OCI-LY1 (cell line): ENCODE measurements around the gene LIMCH1.

Source experiments
- H2AFZ ChIP-seq: fragments of 200-600 bp; sonication (generic), shearing (Covaris generic); 2 replicates; pipeline ENCODE4 v1.6.0; 2014; ENCODE audit warnings: antibody characterized with exemption, mild to moderate bottlenecking, low read length
- H3F3A ChIP-seq: fragments of 200-600 bp; sonication (generic), shearing (Covaris generic); 2 replicates; pipeline ENCODE4 v1.6.0; 2014; ENCODE audit warnings: mild to moderate bottlenecking, antibody characterized with exemption, low read length, moderate library complexity; ENCODE audit not compliant: insufficient read depth
- H3K27ac ChIP-seq: fragments of 200-600 bp; sonication (generic); 2 replicates; pipeline ENCODE4 v1.5.1; 2014; ENCODE audit warnings: low read length, mixed run types, mild to moderate bottlenecking, low read depth; ENCODE audit not compliant: poor library complexity, severe bottlenecking
- H3K27me3 ChIP-seq: fragments of 200-600 bp; sonication (generic); 2 replicates; pipeline ENCODE4 v1.6.0; 2014; ENCODE audit warnings: antibody characterized with exemption, mild to moderate bottlenecking, low read length, moderate library complexity; ENCODE audit not compliant: insufficient read depth
- H3K36me3 ChIP-seq: fragments of 200-600 bp; sonication (generic); 2 replicates; pipeline ENCODE4 v1.6.1; 2014; ENCODE audit warnings: mild to moderate bottlenecking, antibody characterized with exemption, low read length, moderate library complexity, mixed read lengths; ENCODE audit not compliant: insufficient read depth
- H3K4me1 ChIP-seq: fragments of 200-600 bp; sonication (generic); 2 replicates; pipeline ENCODE4 v1.5.1; 2014; ENCODE audit warnings: mild to moderate bottlenecking, low read length, moderate library complexity; ENCODE audit not compliant: insufficient read depth, severe bottlenecking
- H3K4me2 ChIP-seq: fragments of 200-600 bp; sonication (generic), shearing (Covaris generic); 2 replicates; pipeline ENCODE4 v1.6.1; 2014; ENCODE audit warnings: low read length
- H3K4me3 ChIP-seq: fragments of 200-600 bp; sonication (generic); 2 replicates; pipeline ENCODE4 v1.5.1; 2014; ENCODE audit warnings: low read length, low read depth, mild to moderate bottlenecking, mixed read lengths; ENCODE audit not compliant: poor library complexity, severe bottlenecking
- H3K79me2 ChIP-seq: fragments of 200-600 bp; shearing (Covaris generic); 2 replicates; pipeline ENCODE4 v1.6.1; 2016; ENCODE audit warnings: mixed run types, low read length, mixed read lengths; ENCODE audit not compliant: insufficient read depth
- H3K9ac ChIP-seq: fragments of 200-600 bp; sonication (generic), shearing (Covaris generic); 2 replicates; pipeline ENCODE4 v1.6.1; 2014; ENCODE audit warnings: mild to moderate bottlenecking, low read length, mixed read lengths
- H3K9me2 ChIP-seq: fragments of 200-600 bp; sonication (generic), shearing (Covaris generic); 2 replicates; pipeline ENCODE4 v1.6.1; 2014; ENCODE audit warnings: low read depth, mild to moderate bottlenecking, low read length, mixed read lengths
- H3K9me3 ChIP-seq: fragments of 200-600 bp; shearing (Covaris generic); 2 replicates; pipeline ENCODE4 v1.6.1; 2014; ENCODE audit warnings: low read length, mixed read lengths
- H4K20me1 ChIP-seq: fragments of 200-600 bp; sonication (generic), shearing (Covaris generic); 2 replicates; pipeline ENCODE4 v1.6.0; 2016; ENCODE audit warnings: mild to moderate bottlenecking, low read length; ENCODE audit not compliant: insufficient read depth
- CTCF ChIP-seq: fragments of 200-600 bp; sonication (generic), shearing (Covaris generic); IDR thresholded peaks from 2 replicates; pipeline ENCODE4 v1.5.1; 2017; ENCODE audit warnings: mild to moderate bottlenecking, antibody characterized with exemption, low read length, moderate library complexity, mixed read lengths
- EZH2 ChIP-seq: fragments of 200-600 bp; sonication (generic), shearing (Covaris generic); IDR thresholded peaks from 2 replicates; pipeline ENCODE4 v1.8.0; 2017; ENCODE audit warnings: borderline replicate concordance, mixed run types, mild to moderate bottlenecking, antibody characterized with exemption, low read length, moderate library complexity, mixed read lengths

LIMCH1 gene

GRCh38 chr4:41748571-41749475 is 210.9 kb downstream of the LIMCH1 start, which contains the start of gene PHOX2B:
Gene PHOX2B, minus strand, starts transcription at chr4:41748725. Its CDS starts 115 bp downstream, at chr4:41748610.
- Histone ChIP-seq H3F3A (no peaks in the 10 kb centered on the region), H3K27me3 (no peaks in the 10 kb centered on the region), H3K9ac (no peak within 1 kb of the TSS), H3K4me1 (no peaks in the 10 kb centered on the region), H4K20me1 (no peaks in the 10 kb centered on the region), H3K9me2 (no peaks in the 10 kb centered on the region), H3K4me3 (no peak within 1 kb of the TSS), H2AFZ (no peak within 1 kb of the TSS), H3K27ac (no peak within 1 kb of the TSS), H3K36me3 (no peaks in the 10 kb centered on the region), H3K79me2 (no peaks in the 10 kb centered on the region), H3K9me3 (no peaks in the 10 kb centered on the region), H3K4me2 (no peak within 1 kb of the TSS)
- no peak for TF ChIP-seq CTCF
- no peak for TF ChIP-seq EZH2

DNA sequence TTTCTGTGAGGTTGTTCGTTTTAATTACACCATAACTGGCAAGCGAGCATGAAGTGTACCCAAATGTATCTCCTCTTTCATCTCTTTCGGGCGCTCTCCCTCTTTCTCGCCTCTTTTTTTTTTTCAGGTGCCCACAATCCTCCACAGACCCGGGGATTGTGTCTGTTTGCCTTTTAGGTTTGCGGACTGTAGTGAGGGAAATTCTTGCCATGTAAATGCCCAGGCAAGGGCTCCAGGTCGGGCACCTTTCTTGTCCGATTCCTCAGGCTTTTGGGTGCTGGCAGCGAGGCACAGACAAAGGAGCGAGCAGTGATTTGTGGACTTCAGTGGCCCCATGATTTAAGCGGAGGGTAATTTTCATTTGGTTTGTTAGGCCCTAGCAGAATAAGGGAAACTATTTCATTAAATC is 211.7 kb downstream of the LIMCH1 start:
- Histone ChIP-seq H3K4me2 (no peak overlapping the region), H2AFZ (no peak overlapping the region), H3K9me3 (no peaks in the 10 kb centered on the region), H3F3A (no peaks in the 10 kb centered on the region), H3K9me2 (no peaks in the 10 kb centered on the region), H3K9ac (no peak overlapping the region), H3K27ac (no peak overlapping the region), H3K79me2 (no peaks in the 10 kb centered on the region), H3K27me3 (no peaks in the 10 kb centered on the region), H3K36me3 (no peaks in the 10 kb centered on the region), H3K4me1 (no peaks in the 10 kb centered on the region), H4K20me1 (no peaks in the 10 kb centered on the region), H3K4me3 (no peak overlapping the region)
- TF ChIP-seq EZH2 = no peak
